Activated CD4-positive, alpha-beta T cell treated with anti-CD3 and anti-CD28 coated beads for 48 hours (primary cell): ENCODE measurements around the gene BSX.

Experiments used
- DNase-seq: peaks from one replicate; pipeline ENCODE4 v3.0.0-alpha.2; 2020

Gene BSX

GRCh38 chr11:122951211-122951610, 30.4 kb downstream of the BSX start:
- no peak for DNase-seq

GRCh38 chr11:122938557-122938956, 43.1 kb downstream of the BSX start:
- no peak for DNase-seq

GRCh38 chr11:122937983-122938382, 43.7 kb downstream of the BSX start:
- DNase-seq: no peak

- DNase-seq: no peak
These were observed 48.2 kb downstream of the BSX start for GRCh38 chr11:122933416-122933815.

GRCh38 chr11:122931510-122931909, 50.1 kb downstream of the BSX start:
- DNase-seq: no peak
